Ovary (tissue), 9 donors: ENCODE data around the gene MAB21L3. TPM values are rescaled to one million over a fixed set of nuclear protein-coding genes. Genes with fewer than 3 reads are reported as not detected.

Experiments
- DNase-seq, 5 donors: peaks; one replicate each; pipeline ENCODE4 v3.0.0-alpha.2; 2019 to 2020
- H3K27ac ChIP-seq, 2 donors: fragments of 200-600 bp; one replicate each; pipeline versions ENCODE4 v1.5.1 to v1.8.0; 2019 to 2022
- H3K27me3 ChIP-seq: fragments of 200-600 bp; one replicate; pipeline ENCODE4 v1.8.0; 2022
- H3K36me3 ChIP-seq: fragments of 200-600 bp; sonication (generic); one replicate; pipeline ENCODE4 v1.5.1; 2019
- H3K4me1 ChIP-seq: one replicate; pipeline ENCODE4 v1.8.1; 2013; ENCODE audit warnings: mild to moderate bottlenecking, moderate library complexity; ENCODE audit not compliant: insufficient read depth
- H3K4me3 ChIP-seq: fragments of 200-600 bp; sonication (generic); one replicate; pipeline ENCODE4 v1.5.1; 2017
- H3K9me3 ChIP-seq, 2 donors: fragments of 200-600 bp in 1 of 2; sonication (generic) in 1 of 2; one replicate each; pipeline versions ENCODE4 v1.5.1 to v1.8.1; 2013 to 2019; ENCODE audit warnings: mild to moderate bottlenecking in 1 of 2, moderate library complexity in 1 of 2
- EP300 ChIP-seq: sonication (generic); formaldehyde crosslinking; IDR thresholded peaks from one replicate; pipeline ENCODE4 v1.6.1; 2017; ENCODE audit warnings: antibody characterized with exemption
- POLR2A ChIP-seq: fragments of 450-650 bp; IDR thresholded peaks from one replicate; pipeline ENCODE4 v1.6.1; 2017; ENCODE audit warnings: antibody characterized with exemption, mild to moderate bottlenecking, moderate library complexity
- WGBS, 3 donors: extraction: QIAGEN DNeasy Blood & Tissue Kit in 1 of 3; methylation state at CpG; one replicate each; pipeline versions ENCODE4 v1.1.5 to v1.1.7; 2013 to 2017; 5-methylcytosine and 5-hydroxymethylcytosine counted together
- intact Hi-C, 4 donors: fragments of 100-400 bp; cut with DNase I; formaldehyde crosslinking; loops; one replicate each; pipeline versions ENCODE4 v1.11.0 to v1.15.1; 2022 to 2023
- polyA plus RNA-seq, 2 donors: library from polyadenylated mRNA; stranded (reverse); fragments of 200-250 nt in 1 of 2; fragments of 350-450 nt in 1 of 2; fragmentation: Illumina TruSeq in 1 of 2; extraction: RNeasy Lipid Tissue Mini Kit (QIAGEN cat#74804) in 1 of 2; gene quantifications; one replicate each; pipeline ENCODE4 v1.2.3, GENCODE V29; 2013 to 2014
- total RNA-seq, 7 donors: library from RNA; depleted of rRNA in 2 of 7; stranded (reverse); fragments of >200 nt in 2 of 7; fragmentation: NEBNext Ultra II Directional in 3 of 7; extraction: Animal tissue kit (Norgen Biotek cat#: 25700) in 3 of 7; gene quantifications; one replicate each; pipeline versions ENCODE4 v1.1.0 to v1.2.4, GENCODE V29; 2016 to 2023
- TF ChIP-seq, protein P1 (sequence below), 3 donors: fragments of 450-650 bp in 2 of 3; fragments of 200-600 bp in 1 of 3; IDR thresholded peaks; one replicate each; pipeline versions ENCODE4 v1.5.1 to v1.8.0; 2016 to 2022; ENCODE audit warnings: antibody characterized with exemption in 3 of 3, mild to moderate bottlenecking in 1 of 3
- donor health status: DM: no; HTN: no; CAD: no; lungs with moderate emphysema.
- donor health status: DM: no; HTN: no; CAD: no.
- donor health status: Bipolar disorder and iron deficiency.
- donor health status: DM: yes; HTN: yes; CAD: no.
- donor health status: DM: no; HTN: no; CAD: no.
- donor health status: DM: yes; HTN: yes; CAD: no.

Gene MAB21L3
- total and polyA plus RNA-seq, 9 donors, result not detected

- WGBS, 3 donors, result 51 to 58% (median 57%) methylated on average over 5 of the region's 5 CpGs
Observed at GRCh38 chr1:116125758-116126157, 14.6 kb downstream of the MAB21L3 start.

DNA sequence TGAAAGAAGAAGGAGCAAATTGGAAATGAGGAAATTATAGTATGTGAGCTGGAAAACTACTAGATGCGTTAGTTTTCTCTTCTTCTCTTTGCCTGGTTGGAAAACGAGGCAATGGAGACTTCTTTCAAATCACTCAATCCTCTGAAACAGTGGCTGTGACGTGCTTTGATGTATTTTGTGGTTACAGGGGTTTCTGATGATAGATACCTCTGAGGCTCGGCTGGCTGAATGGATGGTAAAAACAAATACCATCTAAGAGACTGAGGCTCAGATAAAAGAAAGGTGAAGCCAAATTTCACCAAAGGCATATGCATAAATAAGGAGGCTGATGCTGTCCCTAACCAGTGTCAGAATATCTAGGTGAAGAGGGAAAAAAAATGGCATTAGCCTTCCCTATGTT lies 15.1 kb downstream of the MAB21L3 start:
- 43 to 67% (median 55%) methylated on average over 4 of the region's 4 CpGs for WGBS, 3 donors
- Histone ChIP-seq H3K27ac (no peak overlapping the region), H3K4me1 (no peaks in the 10 kb centered on the region), H3K4me3 (no peak overlapping the region), H3K36me3 (no peaks in the 10 kb centered on the region), H3K9me3 (no peaks in the 10 kb centered on the region), H3K27me3 (no peaks in the 10 kb centered on the region)
- intact Hi-C loops, result no loop called here
- DNase-seq, result no peak
- no peak for TF ChIP-seq EP300

More at GRCh38 chr1:116125758-116126157, 14.6 kb downstream of the MAB21L3 start:
- no peaks in the 10 kb centered on the region for H3K27me3 ChIP-seq
- H3K27ac ChIP-seq, result no peak overlapping the region
- DNase-seq, result no peak
- H3K4me1 ChIP-seq, result no peaks in the 10 kb centered on the region
- TF ChIP-seq, protein P1, sequence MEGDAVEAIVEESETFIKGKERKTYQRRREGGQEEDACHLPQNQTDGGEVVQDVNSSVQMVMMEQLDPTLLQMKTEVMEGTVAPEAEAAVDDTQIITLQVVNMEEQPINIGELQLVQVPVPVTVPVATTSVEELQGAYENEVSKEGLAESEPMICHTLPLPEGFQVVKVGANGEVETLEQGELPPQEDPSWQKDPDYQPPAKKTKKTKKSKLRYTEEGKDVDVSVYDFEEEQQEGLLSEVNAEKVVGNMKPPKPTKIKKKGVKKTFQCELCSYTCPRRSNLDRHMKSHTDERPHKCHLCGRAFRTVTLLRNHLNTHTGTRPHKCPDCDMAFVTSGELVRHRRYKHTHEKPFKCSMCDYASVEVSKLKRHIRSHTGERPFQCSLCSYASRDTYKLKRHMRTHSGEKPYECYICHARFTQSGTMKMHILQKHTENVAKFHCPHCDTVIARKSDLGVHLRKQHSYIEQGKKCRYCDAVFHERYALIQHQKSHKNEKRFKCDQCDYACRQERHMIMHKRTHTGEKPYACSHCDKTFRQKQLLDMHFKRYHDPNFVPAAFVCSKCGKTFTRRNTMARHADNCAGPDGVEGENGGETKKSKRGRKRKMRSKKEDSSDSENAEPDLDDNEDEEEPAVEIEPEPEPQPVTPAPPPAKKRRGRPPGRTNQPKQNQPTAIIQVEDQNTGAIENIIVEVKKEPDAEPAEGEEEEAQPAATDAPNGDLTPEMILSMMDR (IDR thresholded peaks at IDR 0.05), result no peak
- no peak for TF ChIP-seq EP300
- TF ChIP-seq POLR2A, result no peak
- no peak overlapping the region for H3K4me3 ChIP-seq
- H3K36me3 ChIP-seq, result no peaks in the 10 kb centered on the region
- H3K9me3 ChIP-seq, result no peaks in the 10 kb centered on the region
- intact Hi-C loops, result no loop called here

DNA sequence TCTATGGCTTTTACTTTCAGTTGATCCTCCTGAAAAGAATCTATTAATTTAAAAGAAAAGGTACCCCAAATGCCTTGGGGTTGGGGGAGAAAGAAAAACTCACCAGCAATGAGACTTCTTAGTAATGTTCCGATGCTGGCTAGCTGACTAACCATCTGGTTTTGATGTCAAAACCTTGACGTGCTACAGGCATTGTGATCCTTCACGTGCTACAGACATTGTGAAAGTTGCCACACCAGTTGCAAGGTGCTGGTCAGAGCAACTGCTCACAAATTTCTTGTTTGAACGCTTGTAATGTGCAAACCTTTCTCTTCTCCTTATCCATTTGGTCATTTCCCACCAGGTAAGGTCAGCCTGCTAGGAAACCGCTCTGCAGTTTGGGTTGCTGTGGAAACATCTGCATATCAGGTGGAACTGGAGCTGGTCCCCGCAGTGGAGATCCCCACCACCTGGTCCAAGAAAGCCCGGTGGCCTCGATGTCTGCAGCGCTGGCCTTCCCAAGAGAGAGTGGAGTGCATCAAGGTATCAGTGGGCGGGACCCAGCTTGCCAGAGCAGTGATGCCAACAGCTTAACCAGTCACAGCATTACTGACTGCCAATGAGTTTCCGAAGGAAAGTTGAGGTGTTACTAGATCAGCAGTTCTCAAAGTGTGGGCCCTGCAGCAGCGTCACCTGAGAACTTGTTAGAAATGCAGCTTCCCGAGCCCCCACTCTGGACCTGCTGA lies 16.1 kb downstream of the MAB21L3 start:
- Histone ChIP-seq H3K4me1 (no peaks in the 10 kb centered on the region), H3K27ac (no peak overlapping the region), H3K4me3 (no peak overlapping the region), H3K27me3 (no peaks in the 10 kb centered on the region), H3K36me3 (no peaks in the 10 kb centered on the region), H3K9me3 (no peaks in the 10 kb centered on the region)
- WGBS, 3 donors, result 80 to 82% (median 80%) methylated on average over 13 of the region's 13 CpGs
- TF ChIP-seq, protein P1 (IDR thresholded peaks at IDR 0.05), result no peak
- TF ChIP-seq EP300 (no peak), POLR2A (no peak)
- DNase-seq, result no peak
- intact Hi-C loops, result no loop called here

GRCh38 chr1:116127848-116128540 lies 16.8 kb downstream of the MAB21L3 start:
- no peak overlapping the region for H3K4me3 ChIP-seq
- H3K36me3 ChIP-seq, result no peaks in the 10 kb centered on the region
- TF ChIP-seq, protein P1 (IDR thresholded peaks at IDR 0.05), result no peak
- no peak for TF ChIP-seq EP300
- no peak for TF ChIP-seq POLR2A
- H3K4me1 ChIP-seq, result no peaks in the 10 kb centered on the region
- no peak overlapping the region for H3K27ac ChIP-seq
- no peak for DNase-seq
- intact Hi-C loops, result no loop called here
- WGBS, 3 donors, result 57 to 77% (median 59%) methylated on average over 7 of the region's 7 CpGs
- H3K9me3 ChIP-seq, result no peaks in the 10 kb centered on the region
- H3K27me3 ChIP-seq, result no peaks in the 10 kb centered on the region

DNA sequence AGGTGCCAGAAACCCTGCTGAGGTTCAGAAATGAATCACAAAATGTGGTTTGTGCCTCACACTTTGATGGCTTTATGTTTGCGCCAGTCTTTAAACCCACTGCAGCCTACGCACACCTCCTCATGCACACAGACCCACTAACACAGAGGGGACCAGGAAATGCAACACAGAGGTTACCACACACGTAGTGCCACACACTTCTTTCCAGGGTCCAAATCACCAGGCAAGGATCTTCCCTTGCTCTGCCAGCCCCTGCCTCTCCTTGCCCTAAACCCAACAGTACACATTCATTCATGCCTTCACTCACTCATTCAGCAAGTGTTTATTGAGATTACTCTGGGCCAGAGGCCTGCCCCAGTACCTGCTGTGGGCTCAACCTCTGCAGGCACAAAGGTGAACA lies 17.5 kb downstream of the MAB21L3 start:
- 81 to 92% (median 89%) methylated on average over 3 of the region's 3 CpGs for WGBS, 3 donors
- H3K4me3 ChIP-seq, result no peak overlapping the region
- intact Hi-C loops, result no loop called here
- H3K36me3 ChIP-seq, result no peaks in the 10 kb centered on the region
- H3K27me3 ChIP-seq, result no peaks in the 10 kb centered on the region
- no peak for DNase-seq
- TF ChIP-seq EP300 (no peak), POLR2A (no peak)
- TF ChIP-seq, protein P1 (IDR thresholded peaks at IDR 0.05), result no peak
- H3K4me1 ChIP-seq, result no peaks in the 10 kb centered on the region
- H3K27ac ChIP-seq, result no peak overlapping the region
- no peaks in the 10 kb centered on the region for H3K9me3 ChIP-seq
